Esophagus squamous epithelium (tissue), 4 donors: ENCODE measurements around the gene ACIN1.

Source experiments
- CTCF ChIP-seq, 6 experiments: fragments of 450-650 bp in 4 of 6; fragments of 200-600 bp in 2 of 6; sonication (generic) in 2 of 6; IDR thresholded peaks; one replicate each; pipeline ENCODE4 v1.5.1; 2016 to 2019; ENCODE audit warnings: antibody characterized with exemption in 6 of 6, mild to moderate bottlenecking in 4 of 6, moderate library complexity in 4 of 6
- POLR2A ChIP-seq, 4 donors: fragments of 450-650 bp; IDR thresholded peaks; one replicate each; pipeline ENCODE4 v1.6.1; 2017; ENCODE audit warnings: antibody characterized with exemption in 4 of 4, mild to moderate bottlenecking in 4 of 4, moderate library complexity in 3 of 4

GRCh38 chr14:23070262-23071129, 24.4 kb downstream of the ACIN1 start:
- TF ChIP-seq CTCF (IDR thresholded peaks at IDR 0.05) (no peak), POLR2A (IDR thresholded peaks at IDR 0.05) (no peak)
